ENCODE results near the gene ADAMTS16. TPM values are rescaled to one million over a fixed set of nuclear protein-coding genes. Genes with fewer than 3 reads are reported as not detected.

ADAMTS16 gene
- total RNA-seq, 2 experiments from 2014 or later = not detected

DNA sequence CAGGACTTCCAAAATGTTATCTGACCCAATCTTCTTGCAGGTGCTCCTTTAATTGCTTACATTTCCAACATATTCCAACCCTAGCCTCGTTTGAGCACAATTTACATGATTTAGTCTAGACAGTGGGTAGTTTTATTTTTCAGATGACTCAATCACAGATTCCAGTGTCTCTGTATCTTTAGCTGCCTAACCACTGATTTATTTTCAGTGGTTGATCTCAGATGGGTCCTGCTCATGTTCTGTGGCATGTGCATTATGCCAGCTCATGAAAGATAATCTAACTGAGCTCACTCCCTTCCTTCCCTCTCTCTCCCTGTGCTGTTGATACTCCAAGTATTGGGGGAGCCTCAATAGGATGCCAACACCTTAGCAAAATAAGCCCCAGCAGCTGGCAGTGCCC is 176.2 kb downstream of the ADAMTS16 start:
- Mint-ChIP-seq H3K4me1 (ENCODE audit: low read depth) (no peaks in the 10 kb centered on the region), H3K4me3 (no peak overlapping the region), H3K36me3 (ENCODE audit: low read depth) (no peaks in the 10 kb centered on the region), H3K9me3 (peaks cover 3% of the 10 kb centered on the region), H3K27ac (no peak overlapping the region), H3K27me3 (no peaks in the 10 kb centered on the region)
- ChIA-PET CTCF (no interaction called here), POLR2A (no interaction called here)
- ATAC-seq (ENCODE audit: poor library complexity) (no peak), DNase-seq (no peak)
- intact Hi-C loops (cut with DNase I, micrococcal nuclease) = no loop called here
- no peaks in the 10 kb centered on the region for H3K27me3 ChIP-seq (ENCODE audit: control insufficient read depth in 1 of 2, insufficient read depth in 2 of 2, low read length in 2 of 2)
- no peak overlapping the region for H3K4me3 ChIP-seq (ENCODE audit: low read length)
- H3K4me1 ChIP-seq (ENCODE audit: insufficient read depth, low read length) = no peaks in the 10 kb centered on the region
- peaks cover 0 to 26% of the 10 kb centered on the region in 2 experiments for H3K9me3 ChIP-seq (ENCODE audit: control insufficient read depth in 1 of 2, insufficient read depth in 1 of 2, low read length in 2 of 2)
- TF ChIP-seq, protein P1, sequence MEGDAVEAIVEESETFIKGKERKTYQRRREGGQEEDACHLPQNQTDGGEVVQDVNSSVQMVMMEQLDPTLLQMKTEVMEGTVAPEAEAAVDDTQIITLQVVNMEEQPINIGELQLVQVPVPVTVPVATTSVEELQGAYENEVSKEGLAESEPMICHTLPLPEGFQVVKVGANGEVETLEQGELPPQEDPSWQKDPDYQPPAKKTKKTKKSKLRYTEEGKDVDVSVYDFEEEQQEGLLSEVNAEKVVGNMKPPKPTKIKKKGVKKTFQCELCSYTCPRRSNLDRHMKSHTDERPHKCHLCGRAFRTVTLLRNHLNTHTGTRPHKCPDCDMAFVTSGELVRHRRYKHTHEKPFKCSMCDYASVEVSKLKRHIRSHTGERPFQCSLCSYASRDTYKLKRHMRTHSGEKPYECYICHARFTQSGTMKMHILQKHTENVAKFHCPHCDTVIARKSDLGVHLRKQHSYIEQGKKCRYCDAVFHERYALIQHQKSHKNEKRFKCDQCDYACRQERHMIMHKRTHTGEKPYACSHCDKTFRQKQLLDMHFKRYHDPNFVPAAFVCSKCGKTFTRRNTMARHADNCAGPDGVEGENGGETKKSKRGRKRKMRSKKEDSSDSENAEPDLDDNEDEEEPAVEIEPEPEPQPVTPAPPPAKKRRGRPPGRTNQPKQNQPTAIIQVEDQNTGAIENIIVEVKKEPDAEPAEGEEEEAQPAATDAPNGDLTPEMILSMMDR (IDR thresholded peaks at IDR 0.05) = no peak
- H3K27ac ChIP-seq (ENCODE audit: low read depth in 1 of 2, low read length in 2 of 2) = no peak overlapping the region
- H3K36me3 ChIP-seq (ENCODE audit: insufficient read depth, low read length) = no peaks in the 10 kb centered on the region

DNA sequence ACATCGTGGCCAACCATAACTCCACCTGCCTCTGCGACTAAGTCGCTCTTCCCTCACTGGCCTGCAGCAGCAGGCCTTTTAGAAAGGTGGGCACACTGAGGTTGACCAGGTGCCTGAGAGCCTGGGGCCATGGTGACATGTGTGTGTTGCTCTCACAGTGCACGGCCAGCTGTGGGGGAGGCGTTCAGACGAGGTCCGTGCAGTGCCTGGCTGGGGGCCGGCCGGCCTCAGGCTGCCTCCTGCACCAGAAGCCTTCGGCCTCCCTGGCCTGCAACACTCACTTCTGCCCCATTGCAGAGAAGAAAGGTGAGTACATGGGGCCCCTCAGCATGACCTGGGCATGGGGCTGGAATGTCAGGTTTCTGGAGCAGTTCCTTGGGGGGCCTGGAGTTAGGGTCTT is 177.8 kb downstream of the ADAMTS16 start:
- Histone ChIP-seq H3K4me1 (ENCODE audit: insufficient read depth, low read length) (no peaks in the 10 kb centered on the region), H3K27ac (ENCODE audit: low read depth in 1 of 2, low read length in 2 of 2) (no peak overlapping the region), H3K9me3 (ENCODE audit: control insufficient read depth in 1 of 2, insufficient read depth in 1 of 2, low read length in 2 of 2) (peaks cover 0 to 26% of the 10 kb centered on the region in 2 experiments), H3K27me3 (ENCODE audit: control insufficient read depth in 1 of 2, insufficient read depth in 2 of 2, low read length in 2 of 2) (no peaks in the 10 kb centered on the region), H3K36me3 (ENCODE audit: insufficient read depth, low read length) (no peaks in the 10 kb centered on the region), H3K4me3 (ENCODE audit: low read length) (no peak overlapping the region)
- intact Hi-C loops (cut with DNase I, micrococcal nuclease) = no loop called here
- ChIA-PET CTCF (no interaction called here), POLR2A (no interaction called here)
- H3K4me3 Mint-ChIP-seq = no peak overlapping the region
- ATAC-seq (ENCODE audit: poor library complexity) = no peak
- H3K36me3 Mint-ChIP-seq (ENCODE audit: low read depth) = no peaks in the 10 kb centered on the region
- no peak for DNase-seq
- peaks cover 9% of the 10 kb centered on the region for H3K9me3 Mint-ChIP-seq
- no peak overlapping the region for H3K27ac Mint-ChIP-seq
- TF ChIP-seq, protein P1 (IDR thresholded peaks at IDR 0.05) = no peak
- H3K4me1 Mint-ChIP-seq (ENCODE audit: low read depth) = no peaks in the 10 kb centered on the region
- no peaks in the 10 kb centered on the region for H3K27me3 Mint-ChIP-seq

DNA sequence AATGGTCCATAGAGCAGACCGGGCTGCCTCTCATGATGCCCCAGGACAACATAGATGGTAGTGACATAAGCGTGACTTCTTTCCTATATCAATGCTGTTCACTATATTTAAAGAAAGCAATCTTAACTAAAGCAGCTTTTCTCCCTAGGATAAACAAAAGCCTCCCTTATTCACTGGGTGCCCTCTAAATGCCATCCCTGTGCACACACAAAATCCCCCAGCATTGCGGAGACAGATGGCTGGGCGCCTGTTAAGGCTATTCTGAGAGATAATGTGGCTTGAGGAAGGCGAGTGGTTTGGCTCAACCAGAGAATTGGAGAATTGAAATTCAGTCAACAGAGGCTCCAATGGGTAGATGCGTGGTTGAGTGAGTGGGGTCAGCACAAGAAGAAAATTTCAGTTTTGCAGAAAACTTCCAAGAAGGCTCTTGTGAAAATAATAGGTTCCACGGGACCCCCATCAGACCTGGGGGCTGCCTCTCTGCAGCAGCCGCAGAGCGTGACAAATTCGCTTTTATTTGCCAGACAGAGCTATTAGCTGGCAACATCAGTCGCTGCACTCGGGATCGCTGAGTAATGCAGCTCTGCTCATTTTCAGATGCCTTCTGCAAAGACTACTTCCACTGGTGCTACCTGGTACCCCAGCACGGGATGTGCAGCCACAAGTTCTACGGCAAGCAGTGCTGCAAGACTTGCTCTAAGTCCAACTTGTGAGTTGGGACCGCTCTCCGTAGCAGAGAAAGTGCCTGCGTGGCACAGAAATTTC is 178.5 kb downstream of the ADAMTS16 start:
- no peaks in the 10 kb centered on the region for H3K36me3 ChIP-seq (ENCODE audit: insufficient read depth, low read length)

More for the DNA sequence above, 178.5 kb downstream of the ADAMTS16 start:
- Mint-ChIP-seq H3K36me3 (ENCODE audit: low read depth) (no peaks in the 10 kb centered on the region), H3K4me3 (no peak overlapping the region), H3K4me1 (ENCODE audit: low read depth) (no peaks in the 10 kb centered on the region), H3K9me3 (peaks cover 11% of the 10 kb centered on the region), H3K27me3 (no peaks in the 10 kb centered on the region), H3K27ac (no peak overlapping the region)
- TF ChIP-seq, protein P1 (IDR thresholded peaks at IDR 0.05) = no peak
- H3K27ac ChIP-seq (ENCODE audit: low read depth in 1 of 2, low read length in 2 of 2) = no peak overlapping the region
- peaks cover 5 to 26% of the 10 kb centered on the region in 2 experiments for H3K9me3 ChIP-seq (ENCODE audit: control insufficient read depth in 1 of 2, insufficient read depth in 1 of 2, low read length in 2 of 2)
- DNase-seq (no peak), ATAC-seq (ENCODE audit: poor library complexity) (no peak)
- H3K4me3 ChIP-seq (ENCODE audit: low read length) = no peak overlapping the region
- no peaks in the 10 kb centered on the region for H3K4me1 ChIP-seq (ENCODE audit: insufficient read depth, low read length)
- no peaks in the 10 kb centered on the region for H3K27me3 ChIP-seq (ENCODE audit: control insufficient read depth in 1 of 2, insufficient read depth in 2 of 2, low read length in 2 of 2)
- POLR2A ChIA-PET = no interaction called here
- CTCF ChIA-PET = no interaction called here
- intact Hi-C loops (cut with DNase I, micrococcal nuclease) = no loop called here

Measured in CD4-positive, alpha-beta T cell (primary cell).